Panc1 (cell line): Measurements from ENCODE around the gene CES4A. TPM values are rescaled to one million over a fixed set of nuclear protein-coding genes. Genes with fewer than 3 reads are reported as not detected.

Experiments
- ATAC-seq: fragments of 200-7000 bp; cut with Tn5 transposase; 2 replicates; pipeline ENCODE4 v1.9.1; 2020; ENCODE audit warnings: mild to moderate bottlenecking, moderate library complexity
- BruUV-seq: library from RNA; stranded (reverse); fragments of 400-500 nt; replicated peaks from 2 replicates; lab custom pipeline; 2021; lab: Mats Ljungman, UMichigan
- CTCF ChIA-PET: fragments of 300-600 bp; sonication (Branson Sonifier 250); formaldehyde crosslinking; loops from one replicate; lab custom pipeline; 2022; ENCODE audit warnings: antibody characterized with exemption; lab: Charles Lee
- POLR2A ChIA-PET: fragments of 300-600 bp; sonication (Branson Sonifier 250); formaldehyde crosslinking; loops from one replicate; lab custom pipeline; 2022; ENCODE audit warnings: antibody characterized with exemption; lab: Charles Lee
- DNase-seq: peaks from one replicate; pipeline ENCODE4 v3.0.0-alpha.2; 2010; ENCODE audit warnings: low read depth, low spot score
- H3K27ac ChIP-seq: 2 replicates; pipeline ENCODE4 v1.5.1; 2011; ENCODE audit warnings: mild to moderate bottlenecking, low read length, inconsistent platforms
- H3K27me3 ChIP-seq: fragments of 200-500 bp; sonication (Bioruptor generic); 2 replicates; pipeline ENCODE4 v1.6.0; 2014; ENCODE audit warnings: low read length, inconsistent platforms; ENCODE audit not compliant: control insufficient read depth, insufficient read depth
- H3K36me3 ChIP-seq: fragments of 200-500 bp; sonication (Bioruptor generic); 2 replicates; pipeline ENCODE4 v1.5.1; 2014; ENCODE audit warnings: inconsistent platforms, mild to moderate bottlenecking, low read length, moderate library complexity; ENCODE audit not compliant: control insufficient read depth, insufficient read depth
- H3K4me1 ChIP-seq: 2 replicates; pipeline ENCODE4 v1.5.1; 2011; ENCODE audit warnings: inconsistent platforms, mild to moderate bottlenecking, low read length, moderate library complexity; ENCODE audit not compliant: control insufficient read depth, insufficient read depth
- H3K4me3 ChIP-seq, 2 experiments: 2 replicates each; pipeline ENCODE4 v1.5.1; 2011 to 2012; ENCODE audit warnings: low read depth in 2 of 2, low read length in 2 of 2, mild to moderate bottlenecking in 2 of 2, inconsistent platforms in 1 of 2, moderate library complexity in 1 of 2
- H3K9me3 ChIP-seq: fragments of 200-500 bp; sonication (Bioruptor generic); 2 replicates; pipeline ENCODE4 v1.5.1; 2014; ENCODE audit warnings: low read depth, mild to moderate bottlenecking, inconsistent platforms, low read length, moderate library complexity; ENCODE audit not compliant: control insufficient read depth, insufficient read depth
- POLR2AphosphoS5 ChIP-seq: IDR thresholded peaks from 2 replicates; pipeline ENCODE4 v1.6.1; 2012; ENCODE audit warnings: mild to moderate bottlenecking, low read depth, low read length, moderate library complexity
- SIN3A ChIP-seq: IDR thresholded peaks from 2 replicates; pipeline ENCODE4 v1.6.1; 2012; ENCODE audit warnings: low read depth, mild to moderate bottlenecking, low read length, moderate library complexity, borderline replicate concordance; ENCODE audit not compliant: insufficient read depth
- TCF7L2 ChIP-seq: IDR thresholded peaks from 2 replicates; pipeline ENCODE4 v1.6.1; 2011; ENCODE audit warnings: mild to moderate bottlenecking, low read depth, low read length, inconsistent platforms
- in situ Hi-C: cut with HindIII; loops from 2 replicates; pipeline ENCODE4 v1.10.0; 2016; ENCODE audit warnings: low sequenced_read_pairs, low pct_unique_long_range_greater_than_20kb
- intact Hi-C: fragments of 100-400 bp; cut with micrococcal nuclease; formaldehyde crosslinking; loops from one replicate; pipeline ENCODE4 v1.10.0; 2022; ENCODE audit not compliant: unreplicated experiment
- total RNA-seq: library from RNA; stranded (reverse); gene quantifications from one replicate; pipeline ENCODE4 v1.2.1, GENCODE V29; 2021; ENCODE audit not compliant: unreplicated experiment
- TF ChIP-seq, protein P1 (sequence below), 2 experiments: IDR thresholded peaks; 2 replicates each; pipeline ENCODE4 v1.6.1; 2011 to 2012; ENCODE audit warnings: low read depth in 2 of 2, control low read depth in 1 of 2, low read length in 1 of 2, mild to moderate bottlenecking in 1 of 2, moderate library complexity in 1 of 2; ENCODE audit not compliant: insufficient read depth in 1 of 2
- TF ChIP-seq, protein P2 (sequence below): fragments of 450-650 bp; IDR thresholded peaks from 2 replicates; pipeline ENCODE4 v1.5.1; 2017; ENCODE audit warnings: mild to moderate bottlenecking

The CES4A gene
- total RNA-seq, 1 experiment from 2014 or later: 6.1 TPM

DNA sequence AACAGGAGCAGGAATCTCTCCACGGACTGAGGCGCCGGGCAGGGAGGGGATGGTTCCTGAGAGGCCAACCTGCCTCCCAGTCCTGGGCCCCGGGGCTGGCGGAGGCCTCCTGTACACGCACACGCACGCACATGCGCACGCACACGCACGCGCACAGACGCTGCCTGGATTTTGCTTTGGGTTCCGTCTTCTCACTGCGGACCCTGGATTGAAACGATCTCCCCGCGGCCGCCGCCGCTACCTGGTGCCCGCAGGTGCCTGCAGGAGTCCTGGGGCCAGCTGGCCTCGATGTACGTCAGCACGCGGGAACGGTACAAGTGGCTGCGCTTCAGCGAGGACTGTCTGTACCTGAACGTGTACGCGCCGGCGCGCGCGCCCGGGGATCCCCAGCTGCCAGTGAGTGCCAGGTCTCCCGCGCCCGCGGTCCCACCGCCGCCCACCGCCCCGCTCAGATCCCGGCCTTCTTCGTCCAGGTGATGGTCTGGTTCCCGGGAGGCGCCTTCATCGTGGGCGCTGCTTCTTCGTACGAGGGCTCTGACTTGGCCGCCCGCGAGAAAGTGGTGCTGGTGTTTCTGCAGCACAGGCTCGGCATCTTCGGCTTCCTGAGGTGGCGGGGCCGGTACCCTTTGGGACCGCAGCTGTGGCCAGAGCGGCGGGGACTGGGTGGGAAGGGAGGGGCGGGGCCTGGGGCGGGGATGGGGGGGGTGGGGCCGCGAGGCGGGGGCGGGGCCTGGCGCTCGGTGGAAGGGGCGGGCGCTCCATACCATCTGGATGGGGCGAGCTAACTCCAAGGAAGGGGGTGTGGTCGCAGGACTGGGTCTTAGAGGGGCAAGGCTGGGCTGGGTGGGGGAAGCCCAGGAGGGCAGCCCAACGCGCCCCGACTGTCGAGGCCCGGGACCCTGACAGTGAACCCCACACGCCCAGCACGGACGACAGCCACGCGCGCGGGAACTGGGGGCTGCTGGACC lies 12.3 kb downstream of the CES4A start:
- Histone ChIP-seq H3K4me3 (peak overlapping the region; percentile 54 to 63), H3K36me3 (no peaks in the 10 kb centered on the region), H3K9me3 (no peaks in the 10 kb centered on the region), H3K27ac (no peak overlapping the region), H3K27me3 (no peaks in the 10 kb centered on the region), H3K4me1 (no peaks in the 10 kb centered on the region)
- TF ChIP-seq TCF7L2: no peak
- TF ChIP-seq, protein P1, sequence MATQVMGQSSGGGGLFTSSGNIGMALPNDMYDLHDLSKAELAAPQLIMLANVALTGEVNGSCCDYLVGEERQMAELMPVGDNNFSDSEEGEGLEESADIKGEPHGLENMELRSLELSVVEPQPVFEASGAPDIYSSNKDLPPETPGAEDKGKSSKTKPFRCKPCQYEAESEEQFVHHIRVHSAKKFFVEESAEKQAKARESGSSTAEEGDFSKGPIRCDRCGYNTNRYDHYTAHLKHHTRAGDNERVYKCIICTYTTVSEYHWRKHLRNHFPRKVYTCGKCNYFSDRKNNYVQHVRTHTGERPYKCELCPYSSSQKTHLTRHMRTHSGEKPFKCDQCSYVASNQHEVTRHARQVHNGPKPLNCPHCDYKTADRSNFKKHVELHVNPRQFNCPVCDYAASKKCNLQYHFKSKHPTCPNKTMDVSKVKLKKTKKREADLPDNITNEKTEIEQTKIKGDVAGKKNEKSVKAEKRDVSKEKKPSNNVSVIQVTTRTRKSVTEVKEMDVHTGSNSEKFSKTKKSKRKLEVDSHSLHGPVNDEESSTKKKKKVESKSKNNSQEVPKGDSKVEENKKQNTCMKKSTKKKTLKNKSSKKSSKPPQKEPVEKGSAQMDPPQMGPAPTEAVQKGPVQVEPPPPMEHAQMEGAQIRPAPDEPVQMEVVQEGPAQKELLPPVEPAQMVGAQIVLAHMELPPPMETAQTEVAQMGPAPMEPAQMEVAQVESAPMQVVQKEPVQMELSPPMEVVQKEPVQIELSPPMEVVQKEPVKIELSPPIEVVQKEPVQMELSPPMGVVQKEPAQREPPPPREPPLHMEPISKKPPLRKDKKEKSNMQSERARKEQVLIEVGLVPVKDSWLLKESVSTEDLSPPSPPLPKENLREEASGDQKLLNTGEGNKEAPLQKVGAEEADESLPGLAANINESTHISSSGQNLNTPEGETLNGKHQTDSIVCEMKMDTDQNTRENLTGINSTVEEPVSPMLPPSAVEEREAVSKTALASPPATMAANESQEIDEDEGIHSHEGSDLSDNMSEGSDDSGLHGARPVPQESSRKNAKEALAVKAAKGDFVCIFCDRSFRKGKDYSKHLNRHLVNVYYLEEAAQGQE (IDR thresholded peaks at IDR 0.05; ENCODE audit: insufficient read depth in 1 of 2, low read depth in 2 of 2, low read length in 1 of 2): no peak
- TF ChIP-seq, protein P2, sequence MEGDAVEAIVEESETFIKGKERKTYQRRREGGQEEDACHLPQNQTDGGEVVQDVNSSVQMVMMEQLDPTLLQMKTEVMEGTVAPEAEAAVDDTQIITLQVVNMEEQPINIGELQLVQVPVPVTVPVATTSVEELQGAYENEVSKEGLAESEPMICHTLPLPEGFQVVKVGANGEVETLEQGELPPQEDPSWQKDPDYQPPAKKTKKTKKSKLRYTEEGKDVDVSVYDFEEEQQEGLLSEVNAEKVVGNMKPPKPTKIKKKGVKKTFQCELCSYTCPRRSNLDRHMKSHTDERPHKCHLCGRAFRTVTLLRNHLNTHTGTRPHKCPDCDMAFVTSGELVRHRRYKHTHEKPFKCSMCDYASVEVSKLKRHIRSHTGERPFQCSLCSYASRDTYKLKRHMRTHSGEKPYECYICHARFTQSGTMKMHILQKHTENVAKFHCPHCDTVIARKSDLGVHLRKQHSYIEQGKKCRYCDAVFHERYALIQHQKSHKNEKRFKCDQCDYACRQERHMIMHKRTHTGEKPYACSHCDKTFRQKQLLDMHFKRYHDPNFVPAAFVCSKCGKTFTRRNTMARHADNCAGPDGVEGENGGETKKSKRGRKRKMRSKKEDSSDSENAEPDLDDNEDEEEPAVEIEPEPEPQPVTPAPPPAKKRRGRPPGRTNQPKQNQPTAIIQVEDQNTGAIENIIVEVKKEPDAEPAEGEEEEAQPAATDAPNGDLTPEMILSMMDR: no peak
- TF ChIP-seq POLR2AphosphoS5: no peak
- TF ChIP-seq SIN3A: no peak
- in situ Hi-C loops (no loop called here), intact Hi-C loops (no loop called here)
- BruUV-seq: no TSS peak
- CTCF ChIA-PET: interaction anchor here (0.7 to 1.0 kb wide), 2 partner anchors 13 to 352 kb away, joined by 4 read pairs; no protein-coding TSS in a partner anchor
- ATAC-seq (peak; percentile 86), DNase-seq (no peak)
- POLR2A ChIA-PET: no interaction called here

DNA sequence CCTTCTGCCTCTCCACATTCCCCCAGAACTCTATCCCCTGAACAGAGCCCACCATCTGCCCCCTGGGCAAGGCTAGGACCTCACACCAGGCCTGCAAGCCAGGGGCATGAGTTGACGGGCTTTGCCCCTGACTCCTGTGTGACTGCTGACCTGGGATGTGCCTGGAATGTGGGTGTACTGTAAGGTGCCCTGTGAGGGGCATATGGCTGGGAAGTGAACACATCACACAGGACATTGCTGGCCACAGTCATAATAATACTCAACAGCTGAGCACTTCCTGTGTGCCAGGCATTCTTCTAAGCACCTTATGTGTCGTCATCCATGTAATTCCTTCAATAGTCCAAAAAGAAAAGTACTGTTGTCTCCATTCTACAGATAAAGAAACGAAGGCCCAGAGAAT lies 13.3 kb downstream of the CES4A start:
- no peaks in the 10 kb centered on the region for H3K4me1 ChIP-seq
- DNase-seq (no peak), ATAC-seq (no peak)
- no peaks in the 10 kb centered on the region for H3K9me3 ChIP-seq
- no peak overlapping the region for H3K4me3 ChIP-seq
- no peak overlapping the region for H3K27ac ChIP-seq
- BruUV-seq: no TSS peak
- H3K27me3 ChIP-seq: no peaks in the 10 kb centered on the region
- H3K36me3 ChIP-seq: no peaks in the 10 kb centered on the region
- CTCF ChIA-PET: no interaction called here
- POLR2A ChIA-PET: no interaction called here
- intact Hi-C loops: no loop called here
- TF ChIP-seq SIN3A (no peak), POLR2AphosphoS5 (no peak)
- TF ChIP-seq, protein P2: no peak
- in situ Hi-C loops: no loop called here
